IPS-11a (cell line): ENCODE measurements around the gene USP6.
"Not testable (repeated sequence)": the region's sequence is repeated elsewhere in the genome, so short reads cannot be mapped to it uniquely, and the experiment has no call there.

Experiments
- H3K4me3 ChIP-seq: one replicate; pipeline ENCODE4 v1.5.1; 2013; ENCODE audit warnings: low read depth, low read length, control low read depth

USP6 gene

DNA sequence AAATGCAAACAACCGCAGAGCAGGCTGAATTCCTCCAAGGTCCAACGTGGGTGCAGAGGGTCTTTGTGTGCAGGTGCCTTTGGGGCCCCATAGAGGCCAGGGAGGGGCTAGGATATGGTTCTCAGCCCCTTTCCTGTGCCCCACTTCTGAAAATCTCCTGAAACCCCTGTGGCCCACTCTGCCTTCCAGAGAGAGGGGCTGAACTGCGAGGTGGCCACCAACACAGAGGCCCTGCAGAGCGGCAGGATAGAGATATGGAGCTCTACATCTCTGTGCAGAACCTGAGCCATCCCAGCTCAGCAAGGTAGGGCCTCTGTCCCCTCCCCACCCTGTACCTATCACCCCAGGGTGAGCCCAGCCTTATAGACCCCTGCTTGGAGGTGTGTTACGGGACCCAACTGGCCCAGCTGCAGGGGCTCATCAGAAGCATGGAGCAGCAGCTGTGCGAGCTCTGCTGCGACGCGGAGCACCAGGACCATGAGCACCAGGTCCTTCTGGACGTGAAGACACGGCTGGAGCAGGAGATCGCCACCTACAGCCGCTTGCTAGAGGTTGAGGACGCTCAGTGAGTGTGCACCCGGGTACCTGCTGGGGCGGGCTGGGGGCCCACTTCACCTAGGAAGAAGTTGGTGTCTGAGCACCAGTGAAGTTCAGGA, 5.5 kb downstream of the USP6 start:
- no peak overlapping the region for H3K4me3 ChIP-seq

DNA sequence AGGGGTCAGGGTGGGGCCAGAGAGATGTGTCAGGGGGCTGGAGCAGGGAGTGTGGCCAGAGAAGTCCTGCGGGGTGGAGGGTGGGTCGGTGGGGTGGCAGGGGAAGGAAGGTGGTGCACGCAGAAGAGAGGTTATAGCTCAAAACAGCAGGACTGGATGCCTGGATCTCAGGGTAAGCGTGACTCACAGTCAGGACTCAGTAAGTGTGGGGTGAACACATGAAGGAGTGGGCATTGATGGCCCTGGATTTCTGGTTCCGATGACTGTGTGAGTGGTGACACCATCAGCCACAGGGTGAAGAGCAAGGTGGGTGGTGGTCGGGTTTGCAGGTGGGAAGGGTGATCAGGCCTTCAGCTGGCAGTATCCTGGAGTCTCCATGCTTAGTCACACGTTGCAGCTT, 6.2 kb downstream of the USP6 start:
- not testable (repeated sequence) for H3K4me3 ChIP-seq

DNA sequence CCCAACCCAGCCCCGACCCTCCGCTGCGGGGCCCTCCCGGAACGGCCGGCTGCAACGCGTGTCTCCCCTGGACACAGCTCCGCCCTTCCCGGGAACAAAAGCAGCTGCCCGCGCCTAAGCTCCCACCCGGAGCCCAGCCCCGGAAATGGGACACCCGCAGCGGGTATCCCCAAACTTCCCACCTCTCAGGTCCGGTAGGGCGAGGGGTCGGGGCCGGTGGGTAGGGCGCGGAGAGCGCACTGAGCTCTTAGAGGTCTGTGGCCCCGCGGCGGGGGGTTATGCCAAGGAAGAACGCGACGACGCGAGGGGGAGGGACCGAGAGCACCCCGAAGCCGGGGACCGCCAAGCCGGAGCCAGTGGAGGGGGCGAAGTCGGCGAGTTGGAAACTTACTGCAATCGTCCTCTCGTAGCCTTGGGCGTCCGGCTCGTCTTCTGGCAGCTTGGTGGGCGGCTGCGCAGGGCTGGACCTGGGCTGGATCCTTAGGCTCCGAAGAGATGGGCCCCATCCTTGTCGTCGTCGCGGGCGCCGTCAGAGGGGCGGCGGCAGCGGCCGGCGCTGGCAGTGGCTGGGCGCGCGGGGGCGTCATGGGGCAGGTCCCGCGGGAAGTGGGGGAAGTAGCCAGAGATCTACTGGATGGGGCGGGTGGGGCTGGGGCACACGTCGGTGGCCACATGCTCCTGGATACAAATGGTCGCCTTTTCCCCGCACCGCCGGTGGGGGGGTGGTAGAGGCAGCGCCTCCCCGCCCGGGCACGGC, 6.9 kb downstream of the USP6 start:
- peak overlapping the region; percentile 44 for H3K4me3 ChIP-seq

DNA sequence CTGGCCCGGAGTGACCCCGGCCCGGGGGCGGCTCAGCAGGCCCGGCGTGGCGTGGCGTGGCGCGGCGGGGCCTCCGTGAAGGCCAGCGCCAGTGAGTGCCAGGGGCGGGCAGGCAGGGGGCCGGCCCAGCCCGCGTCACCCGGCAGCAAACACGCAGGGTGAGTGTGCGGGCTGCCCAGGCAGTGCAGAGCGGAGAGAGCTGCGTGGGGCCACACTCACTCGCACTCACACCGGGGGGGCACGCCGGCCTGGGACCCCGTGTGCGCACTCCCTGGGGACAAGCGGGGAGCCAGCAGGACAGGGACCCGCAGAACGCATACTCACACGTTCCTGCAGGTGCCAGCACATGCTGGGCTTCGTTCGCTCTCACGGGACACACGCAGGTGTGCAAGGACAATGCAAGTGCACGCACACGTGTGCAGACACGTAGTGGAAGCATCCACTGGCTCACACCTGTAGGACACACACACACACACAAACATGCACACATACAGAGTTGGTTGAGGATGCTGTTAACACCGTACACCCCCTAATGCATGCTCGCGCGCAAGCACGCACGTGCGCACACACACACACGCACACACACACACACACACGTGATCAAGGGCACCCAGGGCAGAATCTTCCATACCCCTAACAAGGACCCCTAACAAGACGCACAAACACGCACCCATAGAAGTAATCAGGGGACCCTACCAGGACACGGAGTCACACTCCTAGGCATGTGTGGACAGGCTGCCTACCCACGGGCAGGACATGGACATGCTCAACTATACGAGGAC, 7.7 kb downstream of the USP6 start:
- H3K4me3 ChIP-seq = no peak overlapping the region

DNA sequence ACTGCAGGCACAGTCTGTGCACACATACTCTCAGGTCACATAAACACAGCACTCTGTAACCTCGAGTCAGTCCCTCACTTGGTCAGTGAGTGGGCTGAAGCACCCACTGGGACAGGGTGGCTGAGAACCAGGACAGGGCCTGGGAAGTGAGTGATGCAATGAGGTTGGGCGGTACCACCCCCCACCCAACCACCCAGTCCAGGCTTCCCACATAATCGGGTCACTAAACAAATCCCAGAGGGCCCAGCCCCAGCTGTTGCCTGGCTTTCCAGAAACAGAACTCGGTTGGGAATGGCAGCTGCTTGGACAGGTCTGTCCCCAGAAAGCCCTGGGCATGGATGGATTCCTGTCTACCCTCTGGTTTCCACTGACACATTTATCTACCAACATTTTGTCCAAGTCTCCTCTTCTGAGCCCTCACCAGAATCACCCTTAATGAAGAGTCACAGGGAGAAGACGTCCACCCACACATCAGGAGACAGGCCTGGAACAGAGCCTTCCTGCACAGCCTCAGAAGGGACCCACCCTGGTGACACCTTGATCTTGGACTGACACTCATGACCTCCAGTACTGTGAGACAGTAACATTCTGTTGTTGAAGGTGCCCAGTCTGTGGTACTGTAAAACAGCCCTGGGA, 8.4 kb downstream of the USP6 start:
- H3K4me3 ChIP-seq = not testable (repeated sequence)

DNA sequence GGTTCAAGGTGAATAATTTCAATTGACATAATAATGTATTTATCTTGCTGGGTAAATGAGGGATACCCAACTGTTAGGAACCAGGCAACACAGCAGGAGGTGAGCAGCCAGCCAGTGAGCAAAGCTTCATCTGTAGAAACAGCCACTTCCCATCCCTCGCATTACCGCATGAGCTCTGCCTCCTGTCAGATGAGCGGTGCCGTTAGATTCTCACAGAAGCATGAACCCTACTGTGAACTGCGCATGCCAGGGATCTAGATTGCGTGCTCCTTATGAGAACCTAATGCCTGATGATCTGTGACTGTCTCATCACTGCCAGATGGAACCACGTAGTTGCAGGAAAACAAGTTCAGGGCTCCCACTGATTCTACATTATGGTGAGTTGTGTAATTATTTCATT, 9.1 kb downstream of the USP6 start:
- H3K4me3 ChIP-seq = not testable (repeated sequence)

DNA sequence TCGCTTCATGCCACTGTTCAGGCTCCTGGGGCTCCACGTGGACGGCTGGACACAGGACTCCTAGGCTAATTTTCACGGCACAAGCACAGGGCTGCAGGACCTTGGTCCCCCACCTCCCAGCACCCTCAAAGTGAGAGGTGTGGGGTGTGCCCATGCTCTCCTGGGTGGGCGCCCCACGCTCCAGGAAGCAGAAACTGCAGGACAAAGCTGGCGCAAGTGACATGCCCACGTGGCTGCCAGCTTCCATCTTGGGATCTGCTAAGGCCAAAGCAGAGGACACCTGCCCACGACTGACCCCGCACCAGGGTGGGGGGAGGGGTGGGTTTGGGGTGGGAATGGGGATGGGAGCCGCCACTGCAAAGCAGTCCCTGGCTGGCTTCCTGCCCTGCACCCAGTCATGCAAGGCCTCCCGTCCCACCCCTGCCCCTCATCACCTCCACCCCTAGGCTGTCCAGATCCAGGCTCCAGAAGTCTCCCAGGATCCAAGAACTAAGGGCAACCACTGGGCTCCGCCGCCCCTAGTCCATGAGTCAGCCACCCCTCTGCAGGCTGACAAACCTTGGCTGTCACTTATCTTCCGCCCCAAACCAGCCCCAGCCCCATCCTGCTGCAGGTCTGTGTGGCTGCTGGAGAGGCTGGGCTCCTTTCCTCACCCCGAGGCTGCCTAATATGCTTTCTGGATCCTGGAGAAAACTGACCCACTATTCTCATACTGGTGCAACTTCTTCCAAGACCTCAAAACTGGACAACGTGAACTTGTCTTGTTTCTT, 11.1 kb downstream of the USP6 start:
- H3K4me3 ChIP-seq = no peak overlapping the region

DNA sequence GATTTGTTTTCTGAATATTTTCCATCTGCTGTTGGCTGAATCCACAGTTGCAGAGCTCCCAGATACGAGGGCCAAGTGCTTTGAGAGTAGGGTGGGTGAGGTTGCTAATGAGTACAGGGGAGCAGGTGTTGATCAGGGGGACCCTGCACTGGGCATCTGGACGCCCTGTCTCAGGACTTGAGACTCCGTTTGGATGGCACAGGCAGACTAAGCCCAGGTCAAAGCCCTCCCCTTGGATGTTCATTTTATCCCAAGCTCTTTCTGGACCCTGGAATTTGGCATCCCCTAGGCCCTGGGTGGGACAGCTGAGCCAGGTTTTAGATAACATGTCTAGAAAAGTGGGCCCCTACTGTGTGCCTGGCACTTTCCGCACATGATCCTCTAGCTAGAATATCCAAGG, 12.1 kb downstream of the USP6 start:
- no peak overlapping the region for H3K4me3 ChIP-seq

DNA sequence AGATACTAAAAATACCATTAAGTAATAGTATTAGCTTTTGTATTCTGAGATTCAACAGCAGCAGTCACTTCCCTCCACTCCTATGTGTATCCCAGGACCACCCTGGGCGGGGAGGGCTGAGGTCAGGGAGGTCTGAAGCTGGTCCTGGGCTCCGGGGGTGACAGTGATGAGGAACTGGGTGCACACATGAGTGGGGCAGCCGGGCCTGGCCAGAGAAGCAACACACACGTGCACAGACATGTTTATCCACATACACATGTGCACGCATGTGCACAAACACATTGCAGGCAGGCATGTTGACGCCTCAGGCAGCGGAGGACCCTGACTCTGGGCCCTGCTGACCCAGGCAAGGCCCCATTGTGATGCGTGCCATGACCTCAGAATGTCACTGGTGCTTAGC, 12.6 kb downstream of the USP6 start:
- not testable (repeated sequence) for H3K4me3 ChIP-seq

DNA sequence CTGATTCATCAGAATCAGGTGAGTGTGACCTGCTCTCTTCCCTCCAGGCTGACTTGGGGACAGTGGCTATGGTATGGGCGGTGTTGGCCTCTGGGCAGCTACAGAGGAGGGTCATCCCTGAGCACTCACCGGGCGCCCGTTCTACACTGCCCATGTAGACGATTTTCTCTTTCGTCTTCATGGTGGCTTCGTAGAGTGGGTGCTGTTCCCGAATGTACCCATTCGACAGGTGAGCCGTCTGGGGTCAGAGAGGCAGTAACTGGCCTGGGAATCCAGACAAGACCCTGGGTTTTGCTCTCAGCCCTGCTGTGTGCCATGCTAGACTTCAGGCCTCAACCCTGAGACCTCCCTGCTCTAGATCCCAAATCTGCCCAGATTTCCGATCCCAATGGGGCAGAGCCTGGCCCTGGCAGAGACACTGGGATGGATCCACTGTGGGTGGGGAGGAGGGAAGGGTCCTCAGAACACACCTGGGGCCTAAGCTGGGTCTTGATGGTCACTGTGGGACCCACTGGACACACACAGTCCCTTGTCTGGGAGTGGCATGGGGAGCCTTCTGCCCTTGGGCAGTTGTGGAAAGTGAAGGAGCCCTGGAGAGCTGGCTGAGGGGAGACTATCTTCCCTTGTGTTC, 13.2 kb downstream of the USP6 start:
- H3K4me3 ChIP-seq = no peak overlapping the region

DNA sequence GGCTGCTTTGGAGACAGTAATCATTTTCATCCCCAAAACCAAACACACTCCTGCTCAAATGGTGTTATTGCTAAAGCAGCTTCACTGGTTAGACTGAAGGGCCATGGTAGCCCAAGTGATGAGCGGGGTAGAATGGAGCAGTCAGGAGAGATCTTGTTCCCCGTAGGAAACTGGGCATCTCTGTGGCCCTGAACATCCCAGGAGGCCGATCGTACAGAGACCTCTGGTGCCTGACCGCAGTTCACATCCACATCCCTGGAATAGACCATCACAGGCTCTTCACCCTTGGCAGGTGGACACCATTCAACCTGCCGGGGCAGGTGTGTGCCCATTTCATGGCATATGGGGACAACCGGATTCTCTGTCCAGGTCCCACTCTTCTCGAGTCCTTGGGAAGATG, 13.9 kb downstream of the USP6 start:
- not testable (repeated sequence) for H3K4me3 ChIP-seq

DNA sequence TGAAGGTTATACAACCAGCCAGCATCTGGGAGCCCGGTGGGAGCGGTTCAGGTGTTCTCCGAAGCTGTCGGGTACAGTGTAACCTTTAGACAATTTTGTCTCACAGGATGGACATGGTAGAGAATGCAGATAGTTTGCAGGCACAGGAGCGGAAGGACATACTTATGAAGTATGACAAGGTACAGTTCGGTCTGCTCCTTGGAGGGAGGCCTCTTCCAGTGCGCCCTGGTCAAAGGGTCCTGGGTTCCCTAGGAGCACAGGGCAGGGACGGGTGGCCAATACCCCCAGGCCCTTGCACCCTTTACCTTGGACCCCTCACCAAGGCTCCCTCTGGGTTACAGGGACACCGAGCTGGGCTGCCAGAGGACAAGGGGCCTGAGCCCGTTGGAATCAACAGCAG, 14.4 kb downstream of the USP6 start:
- not testable (repeated sequence) for H3K4me3 ChIP-seq

DNA sequence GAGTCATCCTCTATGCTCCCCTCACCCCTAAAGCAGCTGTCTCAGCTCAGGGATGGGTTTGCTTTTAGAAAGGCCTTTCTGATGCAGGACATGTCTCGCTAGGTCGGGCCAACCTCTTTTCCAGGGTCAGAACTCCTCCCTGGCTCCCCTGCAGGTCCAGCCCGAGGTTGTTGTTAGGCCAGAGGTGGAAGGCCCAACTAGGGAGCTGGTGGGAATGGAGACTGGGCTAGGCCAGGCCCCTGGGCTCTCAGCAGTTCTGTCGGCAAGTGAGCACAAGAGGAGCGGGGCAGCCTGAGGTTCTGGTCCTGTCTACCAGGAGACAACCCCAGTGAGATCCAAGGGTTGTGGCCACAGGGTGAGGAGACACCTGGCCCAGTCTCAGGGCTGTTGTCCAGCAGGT, 14.9 kb downstream of the USP6 start:
- not testable (repeated sequence) for H3K4me3 ChIP-seq

DNA sequence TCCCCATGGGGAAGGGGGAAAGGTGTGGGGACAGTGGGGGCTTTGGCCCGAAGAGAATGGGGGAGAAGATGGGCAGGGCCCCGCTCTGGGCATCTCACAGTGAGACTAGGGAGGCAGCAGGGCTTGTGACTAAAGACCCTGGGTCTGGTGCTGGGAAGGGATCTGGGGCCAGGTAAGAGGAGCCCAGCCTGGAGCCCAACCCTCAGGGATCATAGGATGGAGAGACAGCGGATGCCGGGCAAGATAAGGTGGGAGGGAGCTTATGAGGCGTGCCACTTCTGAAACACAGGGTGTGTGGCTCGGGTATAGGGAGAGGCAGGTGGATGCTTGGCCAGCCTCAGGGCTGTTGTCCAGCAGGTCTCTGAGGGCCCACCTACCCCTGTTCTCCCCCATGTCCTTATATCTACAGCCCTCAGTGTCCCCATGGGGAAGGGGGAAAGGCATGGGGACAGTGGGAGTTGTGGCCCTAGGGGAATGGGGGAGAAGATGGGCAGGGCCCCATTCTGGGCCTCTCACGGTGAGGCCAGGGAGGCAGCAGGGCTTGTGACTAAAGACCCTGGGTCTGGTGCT, 15.4 kb downstream of the USP6 start:
- no peak overlapping the region for H3K4me3 ChIP-seq

DNA sequence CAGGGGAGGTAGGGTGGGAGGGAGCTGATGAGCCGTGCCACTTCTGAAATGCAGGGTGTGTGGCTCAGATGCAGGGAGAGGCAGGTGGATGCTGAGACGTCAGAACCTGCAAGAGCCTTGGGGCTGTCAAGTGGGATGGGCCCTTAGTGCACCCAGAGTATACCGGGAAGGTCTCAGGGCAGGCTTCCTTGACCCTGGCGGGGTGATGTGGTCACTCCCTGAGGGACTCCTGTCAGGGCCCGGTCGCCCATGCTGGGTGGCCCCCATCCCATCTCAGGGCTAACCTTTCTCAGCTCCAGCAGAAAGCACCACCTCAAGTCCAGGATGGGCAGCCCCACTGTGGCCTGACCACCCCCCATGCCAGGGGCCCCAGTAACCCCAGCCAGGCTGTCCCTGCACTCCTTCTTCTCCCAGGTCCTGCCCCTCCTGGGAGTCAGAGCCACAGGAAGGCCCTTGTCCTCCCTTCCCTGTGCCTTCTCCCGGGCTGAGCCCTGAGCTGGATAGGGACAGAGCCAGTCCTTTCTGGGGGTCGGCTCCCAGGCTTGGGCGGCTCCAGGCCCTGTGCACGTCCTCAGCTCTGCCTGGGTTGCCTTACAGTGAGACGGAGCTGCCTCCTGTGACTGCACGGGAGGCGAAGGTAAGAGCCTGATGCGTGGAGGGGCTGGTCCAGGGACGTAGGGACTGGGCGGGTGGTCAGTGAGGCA, 16.1 kb downstream of the USP6 start:
- H3K4me3 ChIP-seq = not testable (repeated sequence)

DNA sequence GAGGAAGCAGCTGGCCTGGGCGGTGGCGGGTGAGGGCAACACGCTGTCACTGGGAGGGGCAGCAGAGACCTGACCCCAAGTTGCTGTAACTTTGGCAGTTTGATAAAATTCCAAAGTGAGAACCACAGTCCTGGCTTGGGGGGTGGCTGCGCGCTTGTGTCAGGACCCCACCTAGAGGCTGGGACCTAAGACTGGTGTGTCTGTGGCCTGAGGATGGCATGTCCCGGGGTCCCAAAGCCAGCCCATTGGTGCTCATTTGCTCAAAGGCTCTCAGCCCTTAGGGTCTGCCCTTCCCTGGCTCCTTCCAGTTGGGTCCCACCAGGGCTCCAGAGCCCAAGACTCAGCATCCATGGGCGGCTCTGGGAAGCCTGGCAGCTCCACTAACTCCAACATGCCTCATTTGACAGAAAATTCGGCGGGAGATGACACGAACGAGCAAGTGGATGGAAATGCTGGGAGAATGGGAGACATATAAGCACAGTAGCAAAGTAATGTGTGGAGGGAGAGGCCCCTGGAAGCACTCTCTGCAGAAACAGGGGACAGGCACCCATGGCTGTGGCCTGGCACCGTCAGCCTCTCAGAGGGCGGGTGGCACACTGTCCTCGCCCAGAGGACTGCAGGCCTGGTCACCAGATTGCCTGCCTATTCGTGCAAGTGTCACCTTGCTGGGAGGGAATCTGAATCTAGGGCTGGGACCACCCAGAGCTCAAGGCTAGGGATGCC, 16.8 kb downstream of the USP6 start:
- H3K4me3 ChIP-seq = not testable (repeated sequence)

DNA sequence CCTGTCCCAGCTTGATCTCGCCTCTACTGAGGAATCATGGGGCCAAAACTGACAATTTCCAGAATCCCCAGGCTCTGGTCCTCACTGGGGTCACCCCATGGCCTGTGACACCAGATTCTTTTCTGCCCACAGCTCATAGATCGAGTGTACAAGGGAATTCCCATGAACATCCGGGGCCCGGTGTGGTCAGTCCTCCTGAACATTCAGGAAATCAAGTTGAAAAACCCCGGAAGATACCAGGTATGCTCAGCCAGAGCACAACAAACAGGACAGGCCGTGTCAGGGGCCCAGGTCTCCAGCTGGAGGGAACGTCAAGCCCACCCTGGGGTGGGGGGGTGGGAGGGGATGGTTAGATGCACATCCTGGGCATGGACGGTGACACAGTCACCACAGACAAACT, 17.5 kb downstream of the USP6 start:
- H3K4me3 ChIP-seq = no peak overlapping the region

DNA sequence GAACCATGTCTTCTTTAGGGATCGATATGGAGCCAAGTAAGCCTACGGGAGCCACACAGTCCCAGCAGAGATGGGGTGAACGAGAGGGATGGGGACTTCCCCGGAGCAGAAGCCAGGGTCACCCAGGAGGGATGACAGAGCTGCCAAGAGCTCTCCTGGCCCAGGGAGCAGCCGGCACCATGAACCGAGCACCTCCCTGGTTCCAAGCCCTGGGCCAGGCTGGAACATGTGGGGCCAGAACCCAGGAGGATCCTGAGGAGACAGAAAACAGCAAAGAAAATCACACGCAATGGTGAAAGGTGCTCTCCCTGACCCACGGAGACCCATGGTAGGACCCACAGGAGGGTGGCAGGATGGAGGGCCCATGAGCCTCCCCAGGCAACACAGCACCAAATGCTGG, 18.1 kb downstream of the USP6 start:
- not testable (repeated sequence) for H3K4me3 ChIP-seq

DNA sequence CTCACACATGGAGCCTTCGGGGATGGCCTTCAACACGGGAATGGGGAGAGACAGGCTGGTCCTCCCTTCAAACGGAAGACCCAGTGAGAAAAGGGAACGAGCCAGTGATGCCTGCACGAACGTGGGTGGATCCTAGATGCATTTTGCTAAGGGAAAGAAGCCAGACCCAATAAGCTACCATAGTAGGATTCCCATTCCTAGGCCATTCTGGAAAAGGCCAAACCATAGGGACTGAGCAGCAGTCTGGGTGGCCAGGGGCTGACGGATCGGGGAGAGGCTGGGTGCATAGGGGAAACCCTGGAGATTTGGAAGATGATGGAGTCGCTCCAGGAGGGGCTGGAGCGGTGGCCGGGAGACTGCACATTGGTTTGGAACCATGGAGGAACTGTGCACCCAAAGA, 18.7 kb downstream of the USP6 start:
- H3K4me3 ChIP-seq = not testable (repeated sequence)
